Activated naive CD8-positive, alpha-beta T cell treated with anti-CD3 and anti-CD28 coated beads, Interleukin-2, amount 50 U/mL, for 24 hours (primary cell): ENCODE results near the gene PRSS27.
"Not testable (repeated sequence)": the region's sequence is repeated elsewhere in the genome, so short reads cannot be mapped to it uniquely, and the experiment has no call there.

Experiments used
- ATAC-seq: fragments of 150-1000 bp; cut with Tn5 transposase; one replicate; pipeline ENCODE4 v1.10.0; 2021
- DNase-seq: peaks from one replicate; pipeline ENCODE4 v3.0.0; 2021
- H3K27ac Mint-ChIP-seq: one replicate; pipeline ENCODE4 v1.8.0; 2021; ENCODE audit warnings: mild to moderate bottlenecking, mixed read lengths
- H3K27me3 Mint-ChIP-seq: one replicate; pipeline ENCODE4 v1.8.0; 2021; ENCODE audit warnings: mixed read lengths
- H3K36me3 Mint-ChIP-seq: one replicate; pipeline ENCODE4 v1.8.0; 2021; ENCODE audit warnings: low read depth, mixed read lengths
- H3K4me1 Mint-ChIP-seq: one replicate; pipeline ENCODE4 v1.8.0; 2021; ENCODE audit warnings: mixed read lengths
- H3K4me3 Mint-ChIP-seq: one replicate; pipeline ENCODE4 v1.8.0; 2021; ENCODE audit warnings: mild to moderate bottlenecking, moderate library complexity, mixed read lengths
- H3K9me3 Mint-ChIP-seq: one replicate; pipeline ENCODE4 v1.8.0; 2021; ENCODE audit warnings: mixed read lengths

The PRSS27 gene

DNA sequence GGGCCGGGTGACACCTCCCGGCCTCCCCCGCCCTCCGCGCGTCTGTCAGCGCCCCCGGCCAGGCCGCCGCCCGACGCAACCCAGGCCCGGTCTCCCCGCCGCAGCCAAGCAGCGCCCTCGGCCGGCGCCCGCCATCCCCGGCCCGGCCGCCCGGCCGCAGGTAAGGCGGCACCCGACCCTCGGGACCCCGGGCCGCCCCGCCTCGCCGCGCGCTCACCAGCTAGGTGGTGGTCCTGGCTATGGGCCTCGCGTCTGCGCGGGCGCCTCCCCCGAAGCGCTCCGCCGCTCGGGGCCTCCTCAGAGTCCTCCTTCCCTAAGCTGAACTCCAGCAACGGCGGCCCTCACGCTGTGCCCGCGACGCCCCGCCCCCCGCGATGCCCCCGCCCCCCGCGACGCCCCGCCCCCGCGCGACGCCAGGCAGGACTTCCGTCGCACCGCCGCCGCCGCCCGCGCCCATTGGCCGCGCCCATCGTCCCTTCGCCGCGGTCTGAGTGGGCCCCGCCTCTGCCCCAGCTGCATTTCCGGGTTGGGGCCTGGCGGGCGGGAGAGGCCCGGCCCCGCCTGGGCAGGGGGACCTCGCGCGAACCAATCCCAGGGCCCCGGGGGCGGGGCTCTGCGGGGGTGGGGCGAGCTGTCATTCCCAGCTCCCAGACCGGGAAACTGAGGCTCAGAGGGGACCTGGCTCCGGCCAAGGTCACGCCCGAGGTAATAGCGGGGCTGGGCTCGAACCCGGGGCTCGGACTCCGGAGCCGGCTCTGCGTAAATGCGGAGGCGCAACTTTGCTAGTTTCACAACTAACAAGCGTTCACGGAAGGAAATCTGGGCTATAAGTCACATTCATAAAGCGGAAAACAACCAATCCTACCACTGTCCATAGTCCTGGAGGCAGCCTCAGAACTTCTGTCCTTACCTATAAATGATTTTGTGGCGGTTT lies 46.7 kb downstream of the PRSS27 start:
- peak overlapping the region; percentile 68 for H3K27ac Mint-ChIP-seq
- ATAC-seq, result peak; percentile 94
- peaks cover 15% of the 10 kb centered on the region for H3K36me3 Mint-ChIP-seq
- H3K4me1 Mint-ChIP-seq, result peaks cover 35% of the 10 kb centered on the region
- DNase-seq, result peak; percentile 93
- H3K27me3 Mint-ChIP-seq, result no peaks in the 10 kb centered on the region
- peak overlapping the region; percentile 77 for H3K4me3 Mint-ChIP-seq
- H3K9me3 Mint-ChIP-seq, result no peaks in the 10 kb centered on the region

GRCh38 chr16:2671741-2672140 lies 48.3 kb downstream of the PRSS27 start:
- H3K36me3 Mint-ChIP-seq, result peaks cover 20% of the 10 kb centered on the region
- H3K27me3 Mint-ChIP-seq, result no peaks in the 10 kb centered on the region
- no peaks in the 10 kb centered on the region for H3K9me3 Mint-ChIP-seq
- peak overlapping the region; percentile 82 for H3K4me3 Mint-ChIP-seq
- ATAC-seq, result no peak
- peaks cover 35% of the 10 kb centered on the region for H3K4me1 Mint-ChIP-seq
- no peak overlapping the region for H3K27ac Mint-ChIP-seq
- DNase-seq, result no peak

DNA sequence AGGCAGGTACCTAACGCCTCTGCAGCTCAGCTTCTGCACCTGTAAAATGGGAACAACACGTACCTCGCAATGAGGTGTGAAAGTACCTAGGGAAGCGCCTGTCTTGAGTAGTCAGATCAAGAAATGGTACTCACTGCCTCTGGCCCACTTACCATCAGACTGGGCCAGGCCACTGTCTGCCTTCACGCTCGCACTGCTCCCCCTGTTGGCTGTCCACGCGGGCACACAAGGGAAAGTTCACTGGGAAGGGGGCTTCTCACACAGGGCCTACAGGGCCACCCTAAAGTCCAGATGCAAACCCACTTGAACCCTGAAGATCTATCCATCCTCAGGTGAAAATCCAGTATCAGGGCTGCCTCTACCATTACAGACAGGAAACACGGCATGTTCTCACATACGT lies 48.8 kb downstream of the PRSS27 start:
- Mint-ChIP-seq H3K4me1 (peaks cover 35% of the 10 kb centered on the region), H3K36me3 (peaks cover 21% of the 10 kb centered on the region), H3K4me3 (peak overlapping the region; percentile 82)
- peak; percentile 32 for DNase-seq
- ATAC-seq, H3K27ac Mint-ChIP-seq, H3K9me3 Mint-ChIP-seq, H3K27me3 Mint-ChIP-seq: not testable (repeated sequence)

- H3K27me3 Mint-ChIP-seq, H3K9me3 Mint-ChIP-seq, ATAC-seq: not testable (repeated sequence)
- peak; percentile 75 for DNase-seq
- Mint-ChIP-seq H3K4me3 (peak overlapping the region; percentile 57), H3K4me1 (peaks cover 45% of the 10 kb centered on the region), H3K36me3 (peaks cover 23% of the 10 kb centered on the region), H3K27ac (peak overlapping the region; percentile 22)
Observed at GRCh38 chr16:2670017-2670416, 50.0 kb downstream of the PRSS27 start.

GRCh38 chr16:2669587-2669986 lies 50.4 kb downstream of the PRSS27 start:
- Mint-ChIP-seq H3K4me3 (peak overlapping the region; percentile 57), H3K36me3 (peaks cover 26% of the 10 kb centered on the region), H3K27ac (peak overlapping the region; percentile 22), H3K4me1 (peaks cover 49% of the 10 kb centered on the region)
- ATAC-seq, H3K9me3 Mint-ChIP-seq, H3K27me3 Mint-ChIP-seq, DNase-seq: not testable (repeated sequence)

- not testable (repeated sequence) for ATAC-seq, H3K4me3 Mint-ChIP-seq, H3K27ac Mint-ChIP-seq, H3K27me3 Mint-ChIP-seq, DNase-seq, H3K9me3 Mint-ChIP-seq
- Mint-ChIP-seq H3K36me3 (peaks cover 44% of the 10 kb centered on the region), H3K4me1 (peaks cover 56% of the 10 kb centered on the region)
Observed at GRCh38 chr16:2666671-2667070, 53.4 kb downstream of the PRSS27 start.

GRCh38 chr16:2664574-2664982 lies 55.4 kb downstream of the PRSS27 start:
- Mint-ChIP-seq H3K27me3 (no peaks in the 10 kb centered on the region), H3K4me3 (peak overlapping the region; percentile 65), H3K4me1 (peaks cover 53% of the 10 kb centered on the region), H3K27ac (peak overlapping the region; percentile 95), H3K9me3 (no peaks in the 10 kb centered on the region), H3K36me3 (peaks cover 44% of the 10 kb centered on the region)
- DNase-seq (no peak), ATAC-seq (no peak)

- Mint-ChIP-seq H3K27me3 (no peaks in the 10 kb centered on the region), H3K4me3 (peak overlapping the region; percentile 65), H3K27ac (peak overlapping the region; percentile 95), H3K9me3 (no peaks in the 10 kb centered on the region), H3K4me1 (peaks cover 53% of the 10 kb centered on the region), H3K36me3 (peaks cover 38% of the 10 kb centered on the region)
- ATAC-seq, result peak; percentile 92
- DNase-seq, result peak; percentile 50
Observed at GRCh38 chr16:2663553-2664546, 56.2 kb downstream of the PRSS27 start.
